ENCODE results near the gene ARMH1.

DNA sequence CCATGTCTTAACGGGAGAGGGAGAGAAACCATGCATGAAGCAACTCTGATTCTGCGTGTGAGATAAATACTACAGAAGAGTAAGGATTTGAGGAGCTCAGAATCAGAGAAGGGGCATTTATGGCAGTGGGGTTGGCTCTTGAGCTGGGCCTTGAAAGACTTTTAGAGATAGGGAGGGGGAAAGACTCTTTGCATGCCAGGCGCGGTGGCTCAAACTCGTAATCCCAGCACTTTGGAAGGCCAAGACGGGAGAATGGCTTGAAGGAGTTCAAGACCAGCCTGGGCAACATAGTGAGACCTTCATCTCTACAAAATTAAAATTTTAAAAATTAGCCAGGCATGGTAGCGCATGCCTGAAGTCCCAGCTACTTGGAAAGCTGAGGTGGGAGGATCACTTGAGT, 672 bp downstream of the ARMH1 start:
- TF ChIP-seq, protein P1, sequence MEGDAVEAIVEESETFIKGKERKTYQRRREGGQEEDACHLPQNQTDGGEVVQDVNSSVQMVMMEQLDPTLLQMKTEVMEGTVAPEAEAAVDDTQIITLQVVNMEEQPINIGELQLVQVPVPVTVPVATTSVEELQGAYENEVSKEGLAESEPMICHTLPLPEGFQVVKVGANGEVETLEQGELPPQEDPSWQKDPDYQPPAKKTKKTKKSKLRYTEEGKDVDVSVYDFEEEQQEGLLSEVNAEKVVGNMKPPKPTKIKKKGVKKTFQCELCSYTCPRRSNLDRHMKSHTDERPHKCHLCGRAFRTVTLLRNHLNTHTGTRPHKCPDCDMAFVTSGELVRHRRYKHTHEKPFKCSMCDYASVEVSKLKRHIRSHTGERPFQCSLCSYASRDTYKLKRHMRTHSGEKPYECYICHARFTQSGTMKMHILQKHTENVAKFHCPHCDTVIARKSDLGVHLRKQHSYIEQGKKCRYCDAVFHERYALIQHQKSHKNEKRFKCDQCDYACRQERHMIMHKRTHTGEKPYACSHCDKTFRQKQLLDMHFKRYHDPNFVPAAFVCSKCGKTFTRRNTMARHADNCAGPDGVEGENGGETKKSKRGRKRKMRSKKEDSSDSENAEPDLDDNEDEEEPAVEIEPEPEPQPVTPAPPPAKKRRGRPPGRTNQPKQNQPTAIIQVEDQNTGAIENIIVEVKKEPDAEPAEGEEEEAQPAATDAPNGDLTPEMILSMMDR (IDR thresholded peaks at IDR 0.05): no peak
- no peak for TF ChIP-seq POLR2A (IDR thresholded peaks at IDR 0.05)

Data from testis (tissue), 2 donors.